ENCODE measurements around the gene LRMDA. TPM values are rescaled to one million over a fixed set of nuclear protein-coding genes. Genes with fewer than 3 reads are reported as not detected.
"Not testable (repeated sequence)": the region's sequence is repeated elsewhere in the genome, so short reads cannot be mapped to it uniquely, and the experiment has no call there.

Gene LRMDA
- total RNA-seq, 4 donors from 2014 or later, result 0.76 to 6.4 (median 1.3) TPM

DNA sequence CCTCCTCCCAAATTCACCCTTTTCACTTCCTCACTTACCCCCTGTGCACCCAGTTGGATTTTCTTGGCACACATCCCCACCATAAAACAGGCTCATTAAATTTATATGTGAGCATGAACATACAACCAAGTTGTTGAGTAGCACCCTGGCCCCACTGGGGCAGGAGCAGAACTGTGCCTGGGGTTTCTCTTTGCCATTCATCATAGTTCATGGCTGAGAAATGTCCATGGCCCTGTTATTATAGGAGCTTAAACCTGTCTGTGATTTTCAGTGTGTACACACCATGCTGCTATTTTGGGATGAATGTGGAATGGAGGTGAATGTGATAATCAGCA, 618.8 kb downstream of the LRMDA start:
- intact Hi-C loops (cut with DNase I; ENCODE audit: low total_unique reads), result no loop called here
- no peak for DNase-seq (ENCODE audit: low spot score in 2 of 2)
- H3K4me3 ChIP-seq (ENCODE audit: low read depth, poor library complexity, severe bottlenecking), result no peak overlapping the region
- TF ChIP-seq, protein P1, sequence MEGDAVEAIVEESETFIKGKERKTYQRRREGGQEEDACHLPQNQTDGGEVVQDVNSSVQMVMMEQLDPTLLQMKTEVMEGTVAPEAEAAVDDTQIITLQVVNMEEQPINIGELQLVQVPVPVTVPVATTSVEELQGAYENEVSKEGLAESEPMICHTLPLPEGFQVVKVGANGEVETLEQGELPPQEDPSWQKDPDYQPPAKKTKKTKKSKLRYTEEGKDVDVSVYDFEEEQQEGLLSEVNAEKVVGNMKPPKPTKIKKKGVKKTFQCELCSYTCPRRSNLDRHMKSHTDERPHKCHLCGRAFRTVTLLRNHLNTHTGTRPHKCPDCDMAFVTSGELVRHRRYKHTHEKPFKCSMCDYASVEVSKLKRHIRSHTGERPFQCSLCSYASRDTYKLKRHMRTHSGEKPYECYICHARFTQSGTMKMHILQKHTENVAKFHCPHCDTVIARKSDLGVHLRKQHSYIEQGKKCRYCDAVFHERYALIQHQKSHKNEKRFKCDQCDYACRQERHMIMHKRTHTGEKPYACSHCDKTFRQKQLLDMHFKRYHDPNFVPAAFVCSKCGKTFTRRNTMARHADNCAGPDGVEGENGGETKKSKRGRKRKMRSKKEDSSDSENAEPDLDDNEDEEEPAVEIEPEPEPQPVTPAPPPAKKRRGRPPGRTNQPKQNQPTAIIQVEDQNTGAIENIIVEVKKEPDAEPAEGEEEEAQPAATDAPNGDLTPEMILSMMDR (IDR thresholded peaks at IDR 0.05), result no peak
- TF ChIP-seq POLR2A (IDR thresholded peaks at IDR 0.05), result no peak

DNA sequence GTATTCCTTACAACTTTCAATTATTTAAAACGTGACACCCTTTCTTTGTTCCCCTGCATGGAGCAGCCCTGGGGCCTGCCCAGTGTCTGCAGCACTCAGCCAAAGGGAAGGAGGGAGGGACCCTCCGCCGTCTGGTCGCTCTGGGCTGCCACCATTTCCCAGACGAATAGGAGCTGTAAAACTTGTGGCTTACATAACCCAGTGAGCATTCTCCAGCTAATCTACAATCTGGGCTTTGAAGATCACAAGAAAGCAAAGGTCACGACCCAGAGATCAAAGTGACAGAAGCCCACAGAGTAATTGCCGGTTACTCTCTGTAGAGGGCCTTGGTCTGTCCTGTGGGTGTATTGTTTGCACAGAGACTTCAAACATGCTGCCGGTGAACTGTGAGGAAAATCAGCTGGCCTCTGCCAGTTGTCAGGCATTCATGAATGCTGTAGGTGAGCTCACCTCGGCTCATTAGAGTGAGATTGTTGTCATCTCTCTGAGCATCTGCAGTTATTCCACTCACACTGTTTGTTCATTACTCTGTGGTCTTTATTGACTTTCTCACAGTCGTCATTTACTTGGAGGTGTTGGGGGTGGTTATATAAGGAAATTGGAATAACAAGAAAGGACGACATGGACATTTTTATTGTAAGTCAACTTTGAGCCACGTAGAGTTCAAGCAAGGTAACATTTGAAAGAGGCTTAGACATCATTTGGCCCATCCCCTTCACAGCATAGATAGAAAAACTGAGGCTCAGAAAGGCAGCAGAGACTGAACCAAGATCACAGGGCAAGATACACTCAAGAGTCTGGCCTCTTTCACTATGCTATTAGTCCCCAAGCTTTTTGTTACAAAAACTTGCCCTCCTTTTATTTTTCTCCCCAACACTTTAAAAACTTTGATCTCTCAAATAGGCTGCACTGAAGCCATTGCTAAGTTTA, 619.8 kb downstream of the LRMDA start:
- no peak for TF ChIP-seq POLR2A (IDR thresholded peaks at IDR 0.05)
- TF ChIP-seq, protein P1 (IDR thresholded peaks at IDR 0.05), result peak in 1 of 3 donors; percentile 65
- WGBS, 2 donors, result 80 to 84% methylated on average over 12 of the region's 12 CpGs
- DNase-seq (ENCODE audit: low spot score in 2 of 2), result no peak
- intact Hi-C loops (cut with DNase I; ENCODE audit: low total_unique reads), result no loop called here
- H3K4me3 ChIP-seq (ENCODE audit: low read depth, poor library complexity, severe bottlenecking), result no peak overlapping the region

DNA sequence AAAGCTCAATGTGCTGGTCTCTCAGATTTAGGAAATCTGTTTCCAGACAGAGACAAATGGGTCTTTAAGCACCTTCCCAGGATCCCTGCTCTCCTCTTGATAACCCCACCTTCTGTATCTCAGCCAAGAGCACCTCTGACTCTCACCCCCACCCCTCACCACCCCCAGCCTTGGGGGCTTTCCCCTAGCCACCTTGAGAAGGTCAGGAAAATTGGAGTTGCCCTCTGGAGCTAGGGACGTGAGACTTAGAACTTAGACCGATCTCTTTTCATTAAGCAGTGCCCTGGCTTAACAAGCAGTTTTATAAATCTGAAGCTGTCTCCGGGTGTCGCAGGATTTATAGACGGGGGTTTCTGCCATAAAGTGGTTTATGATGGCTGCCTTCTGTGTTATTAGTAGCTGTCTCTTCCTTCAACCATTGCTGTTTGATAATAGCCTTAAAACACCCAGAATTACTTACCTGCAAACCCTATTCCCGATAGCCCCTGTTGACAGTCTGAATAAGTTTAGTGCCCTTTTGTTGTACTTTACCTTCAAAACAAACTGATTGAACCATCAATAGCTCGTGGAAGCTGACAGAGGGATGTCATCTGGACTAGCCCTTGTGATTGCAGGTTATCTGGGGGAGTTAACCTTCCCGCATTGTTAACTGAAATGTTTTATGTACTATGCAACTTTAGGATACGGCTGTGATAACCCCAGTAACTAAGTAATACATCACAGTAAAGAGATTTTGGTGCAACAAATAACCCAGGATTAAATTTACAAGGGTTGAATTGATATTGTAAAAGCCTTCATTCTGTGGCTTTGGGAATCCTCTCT, 621.5 kb downstream of the LRMDA start:
- 74 to 79% methylated on average over 9 of the region's 9 CpGs for WGBS, 2 donors
- no peak for DNase-seq (ENCODE audit: low spot score in 2 of 2)
- TF ChIP-seq, protein P1 (IDR thresholded peaks at IDR 0.05), result no peak
- H3K4me3 ChIP-seq (ENCODE audit: low read depth, poor library complexity, severe bottlenecking), result no peak overlapping the region
- intact Hi-C loops (cut with DNase I; ENCODE audit: low total_unique reads), result no loop called here

DNA sequence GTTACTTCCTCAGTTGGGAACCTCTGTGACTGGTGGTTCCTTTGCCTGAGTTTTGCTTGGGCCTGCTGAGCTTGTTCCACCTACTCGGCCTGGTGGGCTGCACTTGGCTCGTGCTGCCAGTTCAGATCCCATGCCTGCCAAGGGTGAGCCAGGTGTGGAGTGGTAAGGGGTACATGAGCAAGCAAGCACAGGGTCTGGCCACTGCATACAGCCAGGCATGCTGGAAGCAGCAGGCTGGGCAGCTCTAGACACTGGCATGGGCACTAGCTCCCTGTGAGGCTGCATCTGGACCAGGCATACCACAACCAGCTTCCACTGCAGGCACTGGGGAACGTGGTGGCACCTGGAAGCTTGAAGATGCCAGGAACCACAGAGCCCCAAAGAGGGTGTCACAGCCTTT, 624.0 kb downstream of the LRMDA start:
- no peak for TF ChIP-seq POLR2A (IDR thresholded peaks at IDR 0.05)
- TF ChIP-seq, protein P1 (IDR thresholded peaks at IDR 0.05), result no peak
- no peak overlapping the region for H3K4me3 ChIP-seq (ENCODE audit: low read depth, poor library complexity, severe bottlenecking)
- peak in 1 of 2 donors; percentile 70 for DNase-seq (ENCODE audit: low spot score in 2 of 2)
- 71 to 83% methylated on average over 3 of the region's 3 CpGs for WGBS, 2 donors
- intact Hi-C loops (cut with DNase I; ENCODE audit: low total_unique reads), result no loop called here

DNA sequence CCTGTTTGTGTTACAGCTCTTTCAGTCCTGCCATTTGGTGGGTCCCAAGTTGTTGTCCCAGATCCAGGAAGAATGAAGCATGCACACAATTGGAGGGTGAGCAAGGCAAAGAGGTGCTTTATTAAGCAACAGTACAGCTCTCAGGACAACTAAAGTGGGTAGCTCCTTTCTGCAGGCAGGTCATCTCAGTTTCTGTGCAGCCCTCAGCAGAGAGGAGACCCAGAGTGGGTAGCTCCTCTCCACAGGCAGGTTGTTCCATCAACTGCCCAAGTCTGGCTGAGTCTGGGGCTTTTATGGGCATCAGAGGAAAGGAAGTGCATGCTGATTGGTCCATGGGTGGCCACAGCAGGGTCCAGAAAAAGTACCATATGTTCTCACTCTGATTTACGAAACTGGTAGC, 624.5 kb downstream of the LRMDA start:
- no peak overlapping the region for H3K4me3 ChIP-seq (ENCODE audit: low read depth, poor library complexity, severe bottlenecking)
- intact Hi-C loops (cut with DNase I; ENCODE audit: low total_unique reads), result no loop called here
- 91 to 100% methylated on average over 1 of the region's 1 CpG for WGBS, 2 donors
- peak in 1 of 2 donors; percentile 15 for DNase-seq (ENCODE audit: low spot score in 2 of 2)
- TF ChIP-seq, protein P1 (IDR thresholded peaks at IDR 0.05), result no peak
- no peak for TF ChIP-seq POLR2A (IDR thresholded peaks at IDR 0.05)

DNA sequence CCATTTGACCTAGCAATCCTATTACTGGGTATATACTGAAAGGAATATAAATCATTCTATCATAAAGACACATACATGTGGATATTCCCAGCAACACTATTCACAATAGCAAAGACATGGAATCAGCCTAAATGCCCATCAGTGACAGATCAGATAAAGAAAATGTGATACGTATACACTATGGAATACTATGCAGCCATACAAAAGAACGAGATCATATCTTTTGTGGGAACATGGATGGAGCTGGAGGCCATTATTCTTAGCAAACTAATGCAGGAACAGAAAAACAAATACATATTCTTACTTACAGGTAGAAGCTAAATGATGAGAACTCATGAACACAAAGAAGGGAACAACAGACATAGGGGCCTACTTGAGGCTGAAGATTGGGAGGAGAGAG, 629.6 kb downstream of the LRMDA start:
- H3K4me3 ChIP-seq (ENCODE audit: low read depth, poor library complexity, severe bottlenecking); DNase-seq (ENCODE audit: low spot score in 2 of 2); intact Hi-C loops (cut with DNase I; ENCODE audit: low total_unique reads): not testable (repeated sequence)
- WGBS, 2 donors, result 93 to 98% methylated on average over 2 of the region's 2 CpGs
